GM18508 (cell line): ENCODE data around the gene HSPA4L.

ENCODE experiments used
- ATAC-seq: cut with Tn5 transposase; IDR thresholded peaks from one replicate; pipeline ENCODE4 v1.9.1; 2021; ENCODE audit warnings: moderate number of reproducible peaks; ENCODE audit not compliant: insufficient read depth, unreplicated experiment

The HSPA4L gene

GRCh38 chr4:127782275-127783025, at the start of gene HSPA4L:
HSPA4L (plus strand) TSS chr4:127782322; CDS start chr4:127782551, 229 bp downstream.
- peak; percentile 30 for ATAC-seq

GRCh38 chr4:127732623-127733328, 49.3 kb upstream of the HSPA4L start:
- peak; percentile 87 for ATAC-seq

GRCh38 chr4:127734976-127735375, 47.1 kb upstream of the HSPA4L start:
- no peak for ATAC-seq

- ATAC-seq: no peak
These were observed 44.8 kb upstream of the HSPA4L start for GRCh38 chr4:127737295-127737694.

- no peak for ATAC-seq
These were observed 40.9 kb upstream of the HSPA4L start for GRCh38 chr4:127741247-127741646.

- ATAC-seq: no peak
These were observed 34.2 kb upstream of the HSPA4L start for GRCh38 chr4:127747883-127748282.

- no peak for ATAC-seq
These were observed 33.2 kb upstream of the HSPA4L start for GRCh38 chr4:127748957-127749356.

GRCh38 chr4:127756906-127757305, 25.2 kb upstream of the HSPA4L start:
- ATAC-seq: no peak

GRCh38 chr4:127759228-127759820, 22.8 kb upstream of the HSPA4L start:
- ATAC-seq: peak; percentile 90

- ATAC-seq: no peak
These were observed 22.2 kb upstream of the HSPA4L start for GRCh38 chr4:127759893-127760292.

GRCh38 chr4:127771535-127772275, 10.4 kb upstream of the HSPA4L start:
- no peak for ATAC-seq

GRCh38 chr4:127772769-127773671, 9.1 kb upstream of the HSPA4L start:
- ATAC-seq: no peak

GRCh38 chr4:127775843-127776242, 6.3 kb upstream of the HSPA4L start:
- ATAC-seq: no peak

GRCh38 chr4:127776620-127777019, 5.5 kb upstream of the HSPA4L start:
- no peak for ATAC-seq

- ATAC-seq: no peak
These were observed 4.6 kb upstream of the HSPA4L start for GRCh38 chr4:127777487-127777886.

GRCh38 chr4:127778102-127778501, 4.0 kb upstream of the HSPA4L start:
- no peak for ATAC-seq

GRCh38 chr4:127780598-127780997, 1.5 kb upstream of the HSPA4L start:
- no peak for ATAC-seq

GRCh38 chr4:127781300-127782024, 660 bp upstream of the HSPA4L start:
- peak; percentile 15 for ATAC-seq

GRCh38 chr4:127782025-127782274, 172 bp upstream of the HSPA4L start:
- peak; percentile 57 for ATAC-seq
